ENCODE data around the gene CATSPERE.
"Not testable (repeated sequence)": the region's sequence is repeated elsewhere in the genome, so short reads cannot be mapped to it uniquely, and the experiment has no call there.

DNA sequence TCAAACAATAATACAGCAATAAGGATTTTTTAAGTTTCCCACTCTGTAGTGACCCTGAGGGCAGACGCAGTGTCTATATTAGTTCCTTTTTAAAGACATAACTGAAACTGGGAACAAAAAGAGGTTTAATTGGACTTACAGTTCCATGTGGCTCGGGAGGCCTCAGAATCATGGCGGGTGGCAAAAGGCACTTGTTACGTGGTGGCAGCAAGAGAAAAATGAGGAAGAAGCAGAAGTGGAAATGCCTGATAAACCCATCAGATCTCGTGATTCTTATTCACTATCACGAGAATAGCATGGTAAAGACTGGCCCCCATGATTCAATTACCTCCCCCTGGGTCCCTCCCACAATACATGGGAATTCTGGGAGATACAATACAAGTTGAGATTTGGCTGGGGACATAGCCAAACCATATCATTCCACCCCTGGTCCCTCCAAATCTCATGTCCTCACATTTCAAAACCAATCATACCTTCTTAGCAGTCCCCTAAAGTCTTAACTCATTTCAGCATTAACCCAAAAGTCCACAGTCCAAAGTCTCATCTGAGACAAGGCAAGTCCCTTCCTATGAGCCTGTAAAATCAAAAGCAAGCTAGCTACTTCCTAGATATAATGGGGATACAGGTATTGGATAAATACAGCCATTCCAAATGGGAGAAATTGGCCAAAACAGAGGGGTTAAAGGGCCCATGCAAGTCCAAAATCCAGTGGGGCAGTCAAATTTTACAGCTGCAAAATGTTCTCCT, 205.8 kb downstream of the CATSPERE start:
- TF ChIP-seq, protein P1, sequence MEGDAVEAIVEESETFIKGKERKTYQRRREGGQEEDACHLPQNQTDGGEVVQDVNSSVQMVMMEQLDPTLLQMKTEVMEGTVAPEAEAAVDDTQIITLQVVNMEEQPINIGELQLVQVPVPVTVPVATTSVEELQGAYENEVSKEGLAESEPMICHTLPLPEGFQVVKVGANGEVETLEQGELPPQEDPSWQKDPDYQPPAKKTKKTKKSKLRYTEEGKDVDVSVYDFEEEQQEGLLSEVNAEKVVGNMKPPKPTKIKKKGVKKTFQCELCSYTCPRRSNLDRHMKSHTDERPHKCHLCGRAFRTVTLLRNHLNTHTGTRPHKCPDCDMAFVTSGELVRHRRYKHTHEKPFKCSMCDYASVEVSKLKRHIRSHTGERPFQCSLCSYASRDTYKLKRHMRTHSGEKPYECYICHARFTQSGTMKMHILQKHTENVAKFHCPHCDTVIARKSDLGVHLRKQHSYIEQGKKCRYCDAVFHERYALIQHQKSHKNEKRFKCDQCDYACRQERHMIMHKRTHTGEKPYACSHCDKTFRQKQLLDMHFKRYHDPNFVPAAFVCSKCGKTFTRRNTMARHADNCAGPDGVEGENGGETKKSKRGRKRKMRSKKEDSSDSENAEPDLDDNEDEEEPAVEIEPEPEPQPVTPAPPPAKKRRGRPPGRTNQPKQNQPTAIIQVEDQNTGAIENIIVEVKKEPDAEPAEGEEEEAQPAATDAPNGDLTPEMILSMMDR (IDR thresholded peaks at IDR 0.05) = not testable (repeated sequence)
- not testable (repeated sequence) for TF ChIP-seq POLR2A (IDR thresholded peaks at IDR 0.05)
